Osteocyte (in vitro differentiated cells): ENCODE results near the gene DNLZ. TPM values are rescaled to one million over a fixed set of nuclear protein-coding genes. Genes with fewer than 3 reads are reported as not detected.
A peak's percentile ranks its signal among the peaks of the same experiment; 100 is the strongest.
"Not testable (repeated sequence)": the region's sequence is repeated elsewhere in the genome, so short reads cannot be mapped to it uniquely, and the experiment has no call there.

Source experiments
- DNase-seq: peaks from one replicate; pipeline ENCODE4 v3.0.0; 2021; ENCODE audit warnings: mixed read lengths; ENCODE audit not compliant: unreplicated experiment; ENCODE audit errors: extremely low spot score
- H3K27ac Mint-ChIP-seq: one replicate; pipeline ENCODE4 v1.8.0; 2021; ENCODE audit warnings: mild to moderate bottlenecking, mixed read lengths; ENCODE audit not compliant: unreplicated experiment
- H3K27me3 Mint-ChIP-seq: one replicate; pipeline ENCODE4 v1.8.0; 2021; ENCODE audit warnings: mixed read lengths; ENCODE audit not compliant: unreplicated experiment
- H3K36me3 Mint-ChIP-seq: one replicate; pipeline ENCODE4 v1.8.0; 2021; ENCODE audit warnings: mixed read lengths; ENCODE audit not compliant: unreplicated experiment
- H3K4me1 Mint-ChIP-seq: one replicate; pipeline ENCODE4 v1.8.0; 2021; ENCODE audit warnings: mixed read lengths; ENCODE audit not compliant: unreplicated experiment
- H3K4me3 Mint-ChIP-seq: one replicate; pipeline ENCODE4 v1.8.0; 2021; ENCODE audit warnings: mild to moderate bottlenecking, moderate library complexity, mixed read lengths; ENCODE audit not compliant: unreplicated experiment
- H3K9me3 Mint-ChIP-seq: one replicate; pipeline ENCODE4 v1.8.0; 2021; ENCODE audit warnings: mixed read lengths; ENCODE audit not compliant: unreplicated experiment
- total RNA-seq: library from RNA; stranded (reverse); gene quantifications from 2 replicates; pipeline ENCODE4 v1.2.1, GENCODE V29; 2021
- TF ChIP-seq, protein P1 (sequence below): fragments of 200-600 bp; sonication (generic); IDR thresholded peaks from 2 replicates; pipeline ENCODE4 v1.5.0; 2021; ENCODE audit warnings: antibody characterized with exemption, mild to moderate bottlenecking, moderate library complexity

The DNLZ gene
- total RNA-seq, 1 donor from 2014 or later, result 17.6 TPM

- DNase-seq, result no peak
- no peaks in the 10 kb centered on the region for H3K9me3 Mint-ChIP-seq
Measured at GRCh38 chr9:136409557-136410455, 46.3 kb upstream of the DNLZ start.

GRCh38 chr9:136407911-136408310 is 44.4 kb upstream of the DNLZ start:
- H3K4me3 Mint-ChIP-seq, result no peak overlapping the region
- no peaks in the 10 kb centered on the region for H3K27me3 Mint-ChIP-seq
- peaks cover 35% of the 10 kb centered on the region for H3K36me3 Mint-ChIP-seq
- H3K4me1 Mint-ChIP-seq, result peaks cover 30% of the 10 kb centered on the region
- no peak for DNase-seq
- peak overlapping the region; percentile 34 for H3K27ac Mint-ChIP-seq
- H3K9me3 Mint-ChIP-seq, result no peaks in the 10 kb centered on the region
- TF ChIP-seq, protein P1, sequence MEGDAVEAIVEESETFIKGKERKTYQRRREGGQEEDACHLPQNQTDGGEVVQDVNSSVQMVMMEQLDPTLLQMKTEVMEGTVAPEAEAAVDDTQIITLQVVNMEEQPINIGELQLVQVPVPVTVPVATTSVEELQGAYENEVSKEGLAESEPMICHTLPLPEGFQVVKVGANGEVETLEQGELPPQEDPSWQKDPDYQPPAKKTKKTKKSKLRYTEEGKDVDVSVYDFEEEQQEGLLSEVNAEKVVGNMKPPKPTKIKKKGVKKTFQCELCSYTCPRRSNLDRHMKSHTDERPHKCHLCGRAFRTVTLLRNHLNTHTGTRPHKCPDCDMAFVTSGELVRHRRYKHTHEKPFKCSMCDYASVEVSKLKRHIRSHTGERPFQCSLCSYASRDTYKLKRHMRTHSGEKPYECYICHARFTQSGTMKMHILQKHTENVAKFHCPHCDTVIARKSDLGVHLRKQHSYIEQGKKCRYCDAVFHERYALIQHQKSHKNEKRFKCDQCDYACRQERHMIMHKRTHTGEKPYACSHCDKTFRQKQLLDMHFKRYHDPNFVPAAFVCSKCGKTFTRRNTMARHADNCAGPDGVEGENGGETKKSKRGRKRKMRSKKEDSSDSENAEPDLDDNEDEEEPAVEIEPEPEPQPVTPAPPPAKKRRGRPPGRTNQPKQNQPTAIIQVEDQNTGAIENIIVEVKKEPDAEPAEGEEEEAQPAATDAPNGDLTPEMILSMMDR, result no peak

More at GRCh38 chr9:136409557-136410455, 46.3 kb upstream of the DNLZ start:
- peaks cover 32% of the 10 kb centered on the region for H3K36me3 Mint-ChIP-seq
- no peaks in the 10 kb centered on the region for H3K27me3 Mint-ChIP-seq
- H3K27ac Mint-ChIP-seq, result peak overlapping the region; percentile 75
- H3K4me3 Mint-ChIP-seq, result peak overlapping the region; percentile 86
- peaks cover 32% of the 10 kb centered on the region for H3K4me1 Mint-ChIP-seq
- TF ChIP-seq, protein P1, result no peak

GRCh38 chr9:136407061-136407460 is 43.5 kb upstream of the DNLZ start:
- H3K27me3 Mint-ChIP-seq, H3K9me3 Mint-ChIP-seq, H3K4me3 Mint-ChIP-seq, DNase-seq, H3K27ac Mint-ChIP-seq: not testable (repeated sequence)
- peaks cover 33% of the 10 kb centered on the region for H3K36me3 Mint-ChIP-seq
- peaks cover 27% of the 10 kb centered on the region for H3K4me1 Mint-ChIP-seq

- Mint-ChIP-seq H3K4me1 (peaks cover 15% of the 10 kb centered on the region), H3K36me3 (peaks cover 33% of the 10 kb centered on the region)
- H3K4me3 Mint-ChIP-seq, H3K27me3 Mint-ChIP-seq, DNase-seq, H3K27ac Mint-ChIP-seq, H3K9me3 Mint-ChIP-seq: not testable (repeated sequence)
Measured at GRCh38 chr9:136405904-136406303, 42.4 kb upstream of the DNLZ start.

DNA sequence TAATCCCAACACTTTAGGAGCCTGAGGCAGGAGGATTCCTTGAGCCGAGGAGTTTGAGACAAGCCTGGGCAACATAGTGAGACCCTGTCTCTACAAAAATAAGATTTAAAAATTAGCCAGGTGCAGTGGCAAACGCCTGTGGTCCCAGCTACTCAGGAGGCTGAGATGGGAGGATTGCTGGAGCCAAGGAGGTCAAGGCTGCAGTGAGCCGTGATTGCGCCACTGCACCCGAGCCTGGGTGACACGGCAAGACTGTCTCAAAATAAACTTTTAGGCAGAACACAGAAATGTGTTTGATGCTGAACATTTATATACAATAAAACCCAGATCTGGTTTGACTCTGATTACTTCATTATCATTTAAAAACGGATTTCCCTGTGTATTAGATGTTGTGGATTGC is 41.9 kb upstream of the DNLZ start:
- no peak for DNase-seq
- no peaks in the 10 kb centered on the region for H3K9me3 Mint-ChIP-seq
- no peaks in the 10 kb centered on the region for H3K27me3 Mint-ChIP-seq
- H3K36me3 Mint-ChIP-seq, result peaks cover 33% of the 10 kb centered on the region
- H3K27ac Mint-ChIP-seq, result no peak overlapping the region
- H3K4me1 Mint-ChIP-seq, result peaks cover 17% of the 10 kb centered on the region
- TF ChIP-seq, protein P1, result no peak
- no peak overlapping the region for H3K4me3 Mint-ChIP-seq

GRCh38 chr9:136404801-136405136 is 41.2 kb upstream of the DNLZ start:
- Mint-ChIP-seq H3K36me3 (peaks cover 33% of the 10 kb centered on the region), H3K9me3 (no peaks in the 10 kb centered on the region), H3K4me3 (no peak overlapping the region), H3K4me1 (peaks cover 15% of the 10 kb centered on the region), H3K27me3 (no peaks in the 10 kb centered on the region), H3K27ac (no peak overlapping the region)
- TF ChIP-seq, protein P1, result no peak
- no peak for DNase-seq
